Type B pancreatic cell (in vitro differentiated cells): ENCODE measurements around the gene SNORC. TPM values are rescaled to one million over a fixed set of nuclear protein-coding genes. Genes with fewer than 3 reads are reported as not detected.

ENCODE experiments used
- DNase-seq: peaks from one replicate; pipeline ENCODE4 v3.0.0; 2021; ENCODE audit warnings: mixed read lengths; ENCODE audit not compliant: unreplicated experiment; ENCODE audit errors: extremely low spot score
- H3K27ac Mint-ChIP-seq: 2 replicates; pipeline ENCODE4 v1.8.0; 2021; ENCODE audit warnings: mild to moderate bottlenecking, mixed read lengths
- H3K27me3 Mint-ChIP-seq: 2 replicates; pipeline ENCODE4 v1.8.0; 2021; ENCODE audit warnings: mixed read lengths
- H3K36me3 Mint-ChIP-seq: 2 replicates; pipeline ENCODE4 v1.8.0; 2021; ENCODE audit warnings: mixed read lengths
- H3K4me1 Mint-ChIP-seq: one replicate; pipeline ENCODE4 v1.8.0; 2021; ENCODE audit warnings: mixed read lengths; ENCODE audit not compliant: unreplicated experiment
- H3K4me3 Mint-ChIP-seq: 2 replicates; pipeline ENCODE4 v1.8.0; 2021; ENCODE audit warnings: mild to moderate bottlenecking, mixed read lengths
- H3K9me3 Mint-ChIP-seq: 2 replicates; pipeline ENCODE4 v1.8.0; 2021; ENCODE audit warnings: mixed read lengths
- total RNA-seq: library from RNA; stranded (reverse); gene quantifications from 2 replicates; pipeline ENCODE4 v1.2.1, GENCODE V29; 2021; ENCODE audit warnings: low replicate concordance
- TF ChIP-seq, protein P1 (sequence below): fragments of 200-600 bp; sonication (generic); conservative IDR thresholded peaks from 2 replicates; pipeline ENCODE4 v1.5.0; 2021; ENCODE audit warnings: antibody characterized with exemption, mild to moderate bottlenecking

The SNORC gene
- total RNA-seq, 1 donor from 2014 or later, result 7.1 TPM

DNA sequence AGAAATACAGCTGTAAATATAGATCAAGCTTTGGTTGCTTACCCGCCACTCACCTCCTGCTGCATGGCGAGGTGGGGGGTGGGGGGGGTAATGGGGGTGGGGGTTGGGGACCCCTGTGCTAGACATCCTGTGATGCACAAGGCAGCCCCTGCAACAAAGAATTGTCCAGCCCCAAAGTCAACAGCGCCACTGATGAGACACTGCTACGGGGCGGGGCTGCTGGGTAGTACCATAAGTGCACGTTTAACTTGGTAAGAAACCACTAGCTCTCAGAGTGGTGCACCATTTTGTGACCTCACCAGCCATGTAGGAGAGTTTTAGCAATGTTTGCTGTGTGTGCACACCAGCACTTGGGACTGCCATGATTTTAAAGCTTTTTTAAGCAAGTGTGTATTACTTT, 40.3 kb downstream of the SNORC start:
- DNase-seq, result no peak
- H3K27me3 Mint-ChIP-seq, result peaks cover 2% of the 10 kb centered on the region
- peaks cover 4% of the 10 kb centered on the region for H3K4me1 Mint-ChIP-seq
- H3K4me3 Mint-ChIP-seq, result no peak overlapping the region
- H3K27ac Mint-ChIP-seq, result no peak overlapping the region
- H3K36me3 Mint-ChIP-seq, result peaks cover 5% of the 10 kb centered on the region
- TF ChIP-seq, protein P1, sequence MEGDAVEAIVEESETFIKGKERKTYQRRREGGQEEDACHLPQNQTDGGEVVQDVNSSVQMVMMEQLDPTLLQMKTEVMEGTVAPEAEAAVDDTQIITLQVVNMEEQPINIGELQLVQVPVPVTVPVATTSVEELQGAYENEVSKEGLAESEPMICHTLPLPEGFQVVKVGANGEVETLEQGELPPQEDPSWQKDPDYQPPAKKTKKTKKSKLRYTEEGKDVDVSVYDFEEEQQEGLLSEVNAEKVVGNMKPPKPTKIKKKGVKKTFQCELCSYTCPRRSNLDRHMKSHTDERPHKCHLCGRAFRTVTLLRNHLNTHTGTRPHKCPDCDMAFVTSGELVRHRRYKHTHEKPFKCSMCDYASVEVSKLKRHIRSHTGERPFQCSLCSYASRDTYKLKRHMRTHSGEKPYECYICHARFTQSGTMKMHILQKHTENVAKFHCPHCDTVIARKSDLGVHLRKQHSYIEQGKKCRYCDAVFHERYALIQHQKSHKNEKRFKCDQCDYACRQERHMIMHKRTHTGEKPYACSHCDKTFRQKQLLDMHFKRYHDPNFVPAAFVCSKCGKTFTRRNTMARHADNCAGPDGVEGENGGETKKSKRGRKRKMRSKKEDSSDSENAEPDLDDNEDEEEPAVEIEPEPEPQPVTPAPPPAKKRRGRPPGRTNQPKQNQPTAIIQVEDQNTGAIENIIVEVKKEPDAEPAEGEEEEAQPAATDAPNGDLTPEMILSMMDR, result no peak
- peaks cover 5% of the 10 kb centered on the region for H3K9me3 Mint-ChIP-seq

DNA sequence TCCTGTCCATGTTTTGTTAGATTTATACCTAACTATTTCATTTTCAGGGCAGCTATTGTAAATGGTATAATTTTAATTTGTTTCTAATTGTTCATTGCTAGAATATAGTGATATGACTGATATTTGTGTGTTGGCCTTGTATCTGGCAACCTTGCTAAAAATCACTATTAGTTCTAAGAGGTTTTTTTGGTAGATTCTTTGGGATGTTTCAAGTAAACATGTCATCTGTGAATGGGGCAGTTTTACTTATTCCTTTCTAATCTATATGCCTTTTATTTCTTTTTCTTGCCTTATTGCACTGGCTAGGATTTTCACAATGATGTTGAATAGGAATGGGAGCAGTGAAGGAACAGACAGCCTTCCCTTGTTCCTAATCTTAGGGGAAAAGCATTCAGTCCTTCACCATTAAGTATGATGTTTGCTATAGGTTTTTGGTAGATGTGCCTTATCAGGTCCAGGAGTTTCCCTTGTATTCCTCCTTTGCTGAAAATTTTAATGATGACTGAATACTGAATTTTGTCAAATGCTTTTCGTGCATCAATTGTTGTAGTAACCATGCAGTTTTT, 41.7 kb downstream of the SNORC start:
- H3K4me3 Mint-ChIP-seq, result no peak overlapping the region
- H3K4me1 Mint-ChIP-seq, result peaks cover 4% of the 10 kb centered on the region
- DNase-seq, result no peak
- peaks cover 8% of the 10 kb centered on the region for H3K27me3 Mint-ChIP-seq
- peaks cover 5% of the 10 kb centered on the region for H3K36me3 Mint-ChIP-seq
- peaks cover 5% of the 10 kb centered on the region for H3K9me3 Mint-ChIP-seq
- no peak overlapping the region for H3K27ac Mint-ChIP-seq
- TF ChIP-seq, protein P1, result no peak

DNA sequence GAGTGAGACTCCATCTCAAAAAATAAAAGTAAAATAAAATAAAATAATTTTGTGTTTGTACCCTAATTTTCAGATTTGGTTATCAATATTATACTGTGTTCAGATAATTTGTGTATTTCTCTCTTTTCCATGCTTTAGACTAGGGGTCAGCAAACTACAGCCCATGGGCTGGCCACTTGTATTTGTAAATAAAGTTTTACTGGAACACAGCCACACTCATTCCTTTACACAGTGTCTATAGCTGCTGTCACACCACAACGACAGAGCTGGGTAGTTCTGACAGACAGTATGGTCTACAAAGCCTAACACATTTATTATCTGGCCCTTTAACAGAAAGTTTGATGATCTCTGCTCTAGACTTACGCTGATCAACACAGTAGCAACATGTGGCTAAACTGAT, 43.8 kb downstream of the SNORC start:
- H3K36me3 Mint-ChIP-seq, result peaks cover 5% of the 10 kb centered on the region
- peaks cover 5% of the 10 kb centered on the region for H3K9me3 Mint-ChIP-seq
- TF ChIP-seq, protein P1, result no peak
- no peak for DNase-seq
- no peak overlapping the region for H3K27ac Mint-ChIP-seq
- H3K4me3 Mint-ChIP-seq, result no peak overlapping the region
- peaks cover 11% of the 10 kb centered on the region for H3K27me3 Mint-ChIP-seq
- no peaks in the 10 kb centered on the region for H3K4me1 Mint-ChIP-seq

DNA sequence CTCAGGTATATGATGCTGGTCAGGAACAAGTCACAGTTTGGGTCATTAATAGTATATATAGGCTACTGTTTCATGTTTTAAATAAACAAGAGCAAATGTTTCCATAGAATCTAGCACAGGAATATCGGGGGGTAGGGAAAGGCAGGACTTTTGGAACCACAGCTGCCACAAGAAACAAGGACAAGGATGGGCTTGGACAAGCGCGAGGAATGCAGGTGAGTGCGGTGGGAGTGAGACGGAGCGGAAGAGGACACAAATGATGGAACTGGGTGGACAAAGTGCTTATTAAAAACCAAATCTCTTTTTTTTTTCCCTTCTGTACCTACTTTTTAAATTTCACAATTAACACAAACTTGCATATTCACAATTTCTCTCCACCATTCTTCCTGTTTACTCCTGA, 49.1 kb downstream of the SNORC start:
- Mint-ChIP-seq H3K36me3 (peaks cover 3% of the 10 kb centered on the region), H3K4me3 (no peak overlapping the region), H3K9me3 (no peaks in the 10 kb centered on the region), H3K27ac (no peak overlapping the region), H3K27me3 (peaks cover 38% of the 10 kb centered on the region), H3K4me1 (no peaks in the 10 kb centered on the region)
- no peak for DNase-seq
- TF ChIP-seq, protein P1, result no peak

DNA sequence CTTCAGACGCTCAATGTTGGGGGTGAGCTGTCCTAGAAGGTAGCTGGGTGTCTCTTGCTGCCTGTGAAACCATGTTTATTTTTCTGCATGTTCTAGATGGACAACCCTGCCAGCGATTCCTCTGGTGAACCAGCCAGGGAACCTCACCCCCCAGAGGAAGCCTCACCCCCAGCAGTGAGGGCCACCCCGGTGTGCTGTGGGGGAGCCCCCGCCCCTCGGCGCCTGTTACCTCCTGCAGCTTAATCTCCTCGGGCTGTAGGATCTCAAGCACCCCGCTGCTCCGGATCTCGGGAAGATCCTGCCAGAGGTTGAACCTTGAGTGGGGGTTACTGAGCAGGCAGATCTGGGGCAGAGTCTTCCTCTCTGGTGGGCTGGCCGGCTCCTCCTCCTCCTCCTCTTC, 50.0 kb downstream of the SNORC start:
- no peaks in the 10 kb centered on the region for H3K9me3 Mint-ChIP-seq
- H3K27me3 Mint-ChIP-seq, result peaks cover 46% of the 10 kb centered on the region
- H3K27ac Mint-ChIP-seq, result no peak overlapping the region
- DNase-seq, result no peak
- no peak overlapping the region for H3K4me3 Mint-ChIP-seq
- H3K36me3 Mint-ChIP-seq, result peaks cover 5% of the 10 kb centered on the region
- TF ChIP-seq, protein P1, result no peak
- peaks cover under 1% of the 10 kb centered on the region for H3K4me1 Mint-ChIP-seq

DNA sequence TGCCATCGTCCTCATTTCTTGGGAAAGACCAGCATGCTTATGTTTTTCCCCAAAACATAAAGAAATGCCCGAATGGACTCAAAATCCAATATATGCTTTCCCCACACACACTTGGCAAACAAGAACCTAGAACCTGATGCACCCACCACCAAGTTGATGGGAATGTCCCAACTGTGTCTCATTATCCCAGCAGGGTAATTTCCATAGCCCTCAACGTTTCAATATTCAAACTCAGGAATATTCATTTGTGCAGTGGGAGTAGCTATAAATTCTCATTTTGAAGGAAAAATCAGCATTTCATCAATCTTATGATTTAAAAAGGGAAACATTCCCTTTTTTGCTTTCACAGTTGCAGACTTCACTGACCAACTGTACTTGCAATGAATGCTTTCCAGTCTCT, 50.7 kb downstream of the SNORC start:
- H3K4me1 Mint-ChIP-seq, result peaks cover 5% of the 10 kb centered on the region
- no peak for DNase-seq
- peaks cover 7% of the 10 kb centered on the region for H3K36me3 Mint-ChIP-seq
- no peak overlapping the region for H3K4me3 Mint-ChIP-seq
- H3K9me3 Mint-ChIP-seq, result no peaks in the 10 kb centered on the region
- peaks cover 50% of the 10 kb centered on the region for H3K27me3 Mint-ChIP-seq
- TF ChIP-seq, protein P1, result no peak
- no peak overlapping the region for H3K27ac Mint-ChIP-seq
